ENCODE measurements around the gene DGKB. TPM values are rescaled to one million over a fixed set of nuclear protein-coding genes. Genes with fewer than 3 reads are reported as not detected.

The DGKB gene
- total RNA-seq, 1 donor from 2014 or later = not detected

DNA sequence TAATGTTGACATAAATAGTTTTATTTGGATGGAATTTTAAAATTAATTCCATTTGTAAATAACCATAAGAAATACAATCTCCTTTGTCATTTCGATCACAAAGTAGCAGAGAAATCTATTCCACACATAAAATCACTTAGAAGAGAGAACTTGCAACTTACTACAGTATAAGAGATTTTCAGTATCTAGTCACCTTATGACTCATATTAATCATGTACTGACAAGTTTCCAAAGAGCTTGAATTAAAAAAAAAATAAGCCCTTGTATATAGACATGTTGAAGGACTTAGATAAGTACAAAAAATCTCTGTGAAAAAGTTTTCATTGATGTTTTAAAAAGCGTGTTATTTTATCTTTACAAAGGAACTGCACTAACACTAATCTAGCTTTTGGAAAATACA lies 706.0 kb downstream of the DGKB start:
- intact Hi-C loops (cut with DNase I) = no loop called here
- Histone ChIP-seq H3K27ac (no peak overlapping the region), H3K27me3 (no peaks in the 10 kb centered on the region), H3K4me1 (no peaks in the 10 kb centered on the region), H3K36me3 (no peaks in the 10 kb centered on the region), H3K4me3 (no peak overlapping the region), H3K9me3 (no peaks in the 10 kb centered on the region)
- DNase-seq (ENCODE audit: low spot score in 2 of 2) = no peak
- TF ChIP-seq, protein P1, sequence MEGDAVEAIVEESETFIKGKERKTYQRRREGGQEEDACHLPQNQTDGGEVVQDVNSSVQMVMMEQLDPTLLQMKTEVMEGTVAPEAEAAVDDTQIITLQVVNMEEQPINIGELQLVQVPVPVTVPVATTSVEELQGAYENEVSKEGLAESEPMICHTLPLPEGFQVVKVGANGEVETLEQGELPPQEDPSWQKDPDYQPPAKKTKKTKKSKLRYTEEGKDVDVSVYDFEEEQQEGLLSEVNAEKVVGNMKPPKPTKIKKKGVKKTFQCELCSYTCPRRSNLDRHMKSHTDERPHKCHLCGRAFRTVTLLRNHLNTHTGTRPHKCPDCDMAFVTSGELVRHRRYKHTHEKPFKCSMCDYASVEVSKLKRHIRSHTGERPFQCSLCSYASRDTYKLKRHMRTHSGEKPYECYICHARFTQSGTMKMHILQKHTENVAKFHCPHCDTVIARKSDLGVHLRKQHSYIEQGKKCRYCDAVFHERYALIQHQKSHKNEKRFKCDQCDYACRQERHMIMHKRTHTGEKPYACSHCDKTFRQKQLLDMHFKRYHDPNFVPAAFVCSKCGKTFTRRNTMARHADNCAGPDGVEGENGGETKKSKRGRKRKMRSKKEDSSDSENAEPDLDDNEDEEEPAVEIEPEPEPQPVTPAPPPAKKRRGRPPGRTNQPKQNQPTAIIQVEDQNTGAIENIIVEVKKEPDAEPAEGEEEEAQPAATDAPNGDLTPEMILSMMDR (IDR thresholded peaks at IDR 0.05) = no peak

DNA sequence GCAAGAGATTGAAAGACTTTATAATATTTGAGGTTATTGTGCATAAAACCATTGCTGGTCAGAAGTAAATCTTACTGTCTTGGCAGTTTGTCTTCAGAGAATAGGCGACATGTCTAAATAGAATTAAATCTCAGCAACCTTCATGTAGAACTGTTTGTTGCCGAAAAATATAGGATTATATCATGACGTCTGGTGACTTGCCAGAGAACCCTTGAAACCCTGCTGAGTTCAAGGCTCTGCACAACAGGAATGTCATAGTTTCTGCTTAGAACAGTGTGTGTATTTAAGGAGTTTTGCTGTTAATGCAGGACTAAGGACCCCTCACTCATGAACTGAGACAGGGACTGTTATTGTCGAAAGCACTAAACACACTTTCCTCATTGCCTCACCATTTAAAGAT lies 706.7 kb downstream of the DGKB start:
- DNase-seq (ENCODE audit: low spot score in 2 of 2) = no peak
- H3K9me3 ChIP-seq = no peaks in the 10 kb centered on the region
- intact Hi-C loops (cut with DNase I) = no loop called here
- TF ChIP-seq, protein P1 (IDR thresholded peaks at IDR 0.05) = no peak
- H3K4me1 ChIP-seq = no peaks in the 10 kb centered on the region
- no peak overlapping the region for H3K4me3 ChIP-seq
- H3K27ac ChIP-seq = no peak overlapping the region
- no peaks in the 10 kb centered on the region for H3K27me3 ChIP-seq
- H3K36me3 ChIP-seq = no peaks in the 10 kb centered on the region

DNA sequence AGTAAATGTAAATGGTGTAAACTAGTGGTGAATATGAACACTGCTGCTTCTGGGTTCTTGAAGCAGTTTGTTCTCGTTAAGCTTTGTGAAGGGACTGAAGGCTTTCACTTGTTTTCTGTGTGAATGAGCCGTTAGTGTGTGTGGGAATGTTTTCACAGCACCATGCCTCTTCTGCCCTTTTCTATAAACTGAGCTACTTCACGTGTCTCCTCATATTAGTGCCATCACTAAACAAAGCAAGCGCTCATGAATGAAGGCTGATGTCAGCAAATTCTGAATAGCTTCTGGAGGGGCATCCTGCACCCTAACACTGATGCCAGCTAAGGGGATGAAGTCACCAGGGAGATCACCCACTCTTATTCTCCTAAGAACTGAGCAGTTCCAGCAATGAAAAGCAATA lies 707.5 kb downstream of the DGKB start:
- intact Hi-C loops (cut with DNase I) = no loop called here
- H3K27ac ChIP-seq = no peak overlapping the region
- TF ChIP-seq, protein P1 (IDR thresholded peaks at IDR 0.05) = no peak

DNA sequence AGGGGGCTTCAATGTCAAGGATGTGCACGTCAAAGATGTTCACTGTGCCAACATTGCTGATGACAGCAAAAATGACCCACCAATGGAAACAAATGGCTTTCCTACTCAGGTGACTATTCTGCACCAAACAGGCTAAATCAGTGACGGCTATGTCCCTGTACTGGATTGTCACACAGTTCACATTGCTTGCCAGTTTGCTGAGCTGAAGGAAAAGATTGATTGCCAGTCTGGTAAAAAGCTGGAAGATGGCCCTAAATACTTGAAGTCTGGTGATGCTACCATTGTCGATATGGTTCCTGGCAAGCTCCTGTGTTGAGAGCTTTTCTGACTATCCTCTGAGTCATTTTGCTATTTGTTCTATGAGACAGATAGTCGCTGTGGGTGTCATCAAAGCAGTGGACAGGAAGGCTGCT lies 710.9 kb downstream of the DGKB start:
- no peak for DNase-seq (ENCODE audit: low spot score in 2 of 2)
- no peaks in the 10 kb centered on the region for H3K27me3 ChIP-seq
- no peaks in the 10 kb centered on the region for H3K4me1 ChIP-seq
- no peak overlapping the region for H3K27ac ChIP-seq
- H3K9me3 ChIP-seq = no peaks in the 10 kb centered on the region
- TF ChIP-seq, protein P1 (IDR thresholded peaks at IDR 0.05) = no peak
- intact Hi-C loops (cut with DNase I) = no loop called here
- H3K36me3 ChIP-seq = no peaks in the 10 kb centered on the region
- H3K4me3 ChIP-seq = no peak overlapping the region

More for the DNA sequence above, 707.5 kb downstream of the DGKB start:
- Histone ChIP-seq H3K36me3 (no peaks in the 10 kb centered on the region), H3K4me1 (no peaks in the 10 kb centered on the region), H3K9me3 (no peaks in the 10 kb centered on the region), H3K4me3 (no peak overlapping the region), H3K27me3 (no peaks in the 10 kb centered on the region)
- DNase-seq (ENCODE audit: low spot score in 2 of 2) = no peak

DNA sequence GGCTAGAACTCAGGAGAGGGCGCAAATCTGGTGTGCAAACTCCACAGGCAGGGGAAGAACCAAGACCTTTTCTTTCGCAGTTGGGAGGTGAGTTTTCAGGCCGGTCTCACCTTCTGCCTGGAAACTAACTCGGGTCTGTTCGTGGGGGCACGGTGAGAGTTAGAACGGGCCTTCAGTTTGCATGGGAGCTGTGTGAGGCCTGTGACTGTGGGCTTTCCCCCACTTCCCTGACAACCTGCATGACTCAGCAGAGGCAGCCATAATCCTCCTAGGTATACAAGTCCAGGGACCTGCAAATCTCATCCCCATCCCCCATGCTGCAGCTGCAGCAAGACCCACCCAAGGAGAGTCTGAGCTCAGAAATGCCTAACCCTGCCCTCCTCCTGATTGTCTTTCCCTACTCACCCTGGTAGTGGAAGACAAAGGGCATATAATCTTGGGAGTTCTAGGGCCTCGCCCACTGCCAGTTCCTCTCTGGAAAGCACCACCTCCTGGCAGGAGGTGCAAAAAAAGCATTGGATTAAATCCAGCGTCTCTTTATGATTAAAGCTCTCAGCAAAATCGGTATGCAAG lies 718.2 kb downstream of the DGKB start:
- no peak for DNase-seq (ENCODE audit: low spot score in 2 of 2)
- no peaks in the 10 kb centered on the region for H3K27me3 ChIP-seq
- H3K27ac ChIP-seq = no peak overlapping the region
- no peak overlapping the region for H3K4me3 ChIP-seq
- H3K9me3 ChIP-seq = no peaks in the 10 kb centered on the region
- intact Hi-C loops (cut with DNase I) = no loop called here
- no peaks in the 10 kb centered on the region for H3K36me3 ChIP-seq
- H3K4me1 ChIP-seq = no peaks in the 10 kb centered on the region
- TF ChIP-seq, protein P1 (IDR thresholded peaks at IDR 0.05) = no peak

DNA sequence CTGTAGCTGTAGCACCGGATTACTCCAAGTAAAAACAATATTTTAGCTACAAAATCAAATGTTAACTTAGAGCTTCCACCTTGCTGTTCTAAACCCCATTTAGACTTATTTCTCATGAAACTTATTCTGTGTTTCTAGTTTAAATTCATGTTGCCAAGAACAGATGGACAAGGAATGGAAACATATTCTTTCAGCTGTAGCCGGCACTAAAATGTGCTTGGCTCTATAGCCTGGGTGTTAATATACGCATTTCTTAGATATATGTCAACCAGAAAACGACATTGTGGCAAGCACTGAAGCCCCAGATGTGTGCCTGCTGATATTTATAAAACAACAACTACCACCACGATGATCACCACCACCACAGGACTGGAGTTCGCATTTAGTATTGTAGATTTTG lies 722.8 kb downstream of the DGKB start:
- intact Hi-C loops (cut with DNase I) = no loop called here
- no peak for DNase-seq (ENCODE audit: low spot score in 2 of 2)
- no peak overlapping the region for H3K27ac ChIP-seq
- no peaks in the 10 kb centered on the region for H3K9me3 ChIP-seq
- no peaks in the 10 kb centered on the region for H3K36me3 ChIP-seq
- TF ChIP-seq, protein P1 (IDR thresholded peaks at IDR 0.05) = no peak
- H3K4me1 ChIP-seq = no peaks in the 10 kb centered on the region
- H3K27me3 ChIP-seq = no peaks in the 10 kb centered on the region
- H3K4me3 ChIP-seq = no peak overlapping the region

Data from ascending aorta (tissue), 2 donors.